NCI-H1092 (cell line): ENCODE measurements around the gene NDNF.

Source experiments
- DNase-seq: peaks from one replicate; lab custom pipeline; 2025; lab: John Stamatoyannopoulos, UW

The NDNF gene

GRCh38 chr4:121072224-121073003 lies at the start of gene NDNF:
TSS of gene NDNF (minus strand) at chr4:121072535. CDS start at chr4:121045837, 26,698 bp downstream.
- DNase-seq, result no peak

GRCh38 chr4:121119715-121120114 lies 47.4 kb upstream of the NDNF start:
- DNase-seq, result no peak

- no peak for DNase-seq
Measured at GRCh38 chr4:121118344-121118743, 46.0 kb upstream of the NDNF start.

- no peak for DNase-seq
Measured at GRCh38 chr4:121114756-121115155, 42.4 kb upstream of the NDNF start.

GRCh38 chr4:121112530-121112929 lies 40.2 kb upstream of the NDNF start:
- DNase-seq, result no peak

GRCh38 chr4:121108557-121108956 lies 36.2 kb upstream of the NDNF start:
- DNase-seq, result peak; percentile 3

GRCh38 chr4:121107507-121107906 lies 35.2 kb upstream of the NDNF start:
- DNase-seq, result no peak

- DNase-seq, result no peak
Measured at GRCh38 chr4:121100093-121100775, 27.9 kb upstream of the NDNF start.

GRCh38 chr4:121098266-121098665 lies 25.9 kb upstream of the NDNF start:
- no peak for DNase-seq

GRCh38 chr4:121096629-121097028 lies 24.3 kb upstream of the NDNF start:
- no peak for DNase-seq

- DNase-seq, result no peak
Measured at GRCh38 chr4:121096191-121096590, 23.9 kb upstream of the NDNF start.

GRCh38 chr4:121094297-121094966 lies 22.1 kb upstream of the NDNF start:
- DNase-seq, result no peak

- no peak for DNase-seq
Measured at GRCh38 chr4:121093261-121093660, 20.9 kb upstream of the NDNF start.

- DNase-seq, result no peak
Measured at GRCh38 chr4:121091941-121092340, 19.6 kb upstream of the NDNF start.

GRCh38 chr4:121088867-121089266 lies 16.5 kb upstream of the NDNF start:
- DNase-seq, result no peak

- no peak for DNase-seq
Measured at GRCh38 chr4:121079376-121079775, 7.0 kb upstream of the NDNF start.

GRCh38 chr4:121077496-121077895 lies 5.2 kb upstream of the NDNF start:
- DNase-seq, result no peak

- DNase-seq, result no peak
Measured at GRCh38 chr4:121076416-121076815, 4.1 kb upstream of the NDNF start.

- DNase-seq, result no peak
Measured at GRCh38 chr4:121073672-121074381, 1.5 kb upstream of the NDNF start.

- no peak for DNase-seq
Measured at GRCh38 chr4:121073004-121073435, 685 bp upstream of the NDNF start.

GRCh38 chr4:121071640-121072223 lies 603 bp downstream of the NDNF start:
- DNase-seq, result no peak
